Lower leg skin (tissue), 3 donors: ENCODE data around the gene TSBP1.
"Not testable (repeated sequence)": the region's sequence is repeated elsewhere in the genome, so short reads cannot be mapped to it uniquely, and the experiment has no call there.

Experiments used
- CTCF ChIP-seq, 3 donors: fragments of 450-650 bp; IDR thresholded peaks; one replicate each; pipeline ENCODE4 v1.5.1; 2016; ENCODE audit warnings: antibody characterized with exemption in 3 of 3, mild to moderate bottlenecking in 3 of 3, moderate library complexity in 2 of 3
- POLR2A ChIP-seq, 2 donors: fragments of 450-650 bp; IDR thresholded peaks; one replicate each; pipeline ENCODE4 v1.6.1; 2016 to 2017; ENCODE audit warnings: antibody characterized with exemption in 2 of 2, mild to moderate bottlenecking in 1 of 2, moderate library complexity in 1 of 2

- not testable (repeated sequence) for TF ChIP-seq CTCF, POLR2A (IDR thresholded peaks at IDR 0.05)
These were observed 103.2 kb downstream of the TSBP1 start for GRCh38 chr6:32268459-32268858.
